Measurements from ENCODE around the gene PHYHD1.

GRCh38 chr9:128882677-128883603 is 37.8 kb upstream of the PHYHD1 start:
- TF ChIP-seq CTCF (conservative IDR thresholded peaks at IDR 0.05 in 1 of 2, IDR thresholded peaks at IDR 0.05 in 1 of 2; ENCODE audit: extremely low read depth in 1 of 2, insufficient read depth in 1 of 2, low read depth in 1 of 2, low read length in 2 of 2) (no peak), EZH2 (IDR thresholded peaks at IDR 0.05; ENCODE audit: borderline replicate concordance, low read length) (no peak)
